Ishikawa (cell line): Measurements from ENCODE around the gene EPB41L5.

Source experiments
- CEBPB ChIP-seq: IDR thresholded peaks from 2 replicates; pipeline ENCODE4 v1.6.1; 2012
- EP300 ChIP-seq: IDR thresholded peaks from 2 replicates; pipeline ENCODE4 v1.6.1; 2012; ENCODE audit warnings: borderline replicate concordance
- FOXM1 ChIP-seq: IDR thresholded peaks from 2 replicates; pipeline ENCODE4 v1.6.1; 2012; ENCODE audit warnings: low read depth, borderline replicate concordance
- RAD21 ChIP-seq: IDR thresholded peaks from 2 replicates; pipeline ENCODE4 v1.6.1; 2012; ENCODE audit warnings: low read depth
- TAF1 ChIP-seq: IDR thresholded peaks from 2 replicates; pipeline ENCODE4 v1.6.1; 2012; ENCODE audit warnings: low read depth, mild to moderate bottlenecking
- TEAD4 ChIP-seq: IDR thresholded peaks from 2 replicates; pipeline ENCODE4 v1.6.1; 2012
- YY1 ChIP-seq: IDR thresholded peaks from 2 replicates; pipeline ENCODE4 v1.6.1; 2012; ENCODE audit warnings: low read depth
- ZBTB7A ChIP-seq: IDR thresholded peaks from 2 replicates; pipeline ENCODE4 v1.6.1; 2012; ENCODE audit warnings: low read depth
- TF ChIP-seq, protein P1 (sequence below): IDR thresholded peaks from 2 replicates; pipeline ENCODE4 v1.6.1; 2012
- TF ChIP-seq, protein P2 (sequence below): IDR thresholded peaks from 2 replicates; pipeline ENCODE4 v1.6.1; 2012; ENCODE audit warnings: low read depth, mild to moderate bottlenecking
- TF ChIP-seq, protein P3 (sequence below): IDR thresholded peaks from 2 replicates; pipeline ENCODE4 v1.6.1; 2012

DNA sequence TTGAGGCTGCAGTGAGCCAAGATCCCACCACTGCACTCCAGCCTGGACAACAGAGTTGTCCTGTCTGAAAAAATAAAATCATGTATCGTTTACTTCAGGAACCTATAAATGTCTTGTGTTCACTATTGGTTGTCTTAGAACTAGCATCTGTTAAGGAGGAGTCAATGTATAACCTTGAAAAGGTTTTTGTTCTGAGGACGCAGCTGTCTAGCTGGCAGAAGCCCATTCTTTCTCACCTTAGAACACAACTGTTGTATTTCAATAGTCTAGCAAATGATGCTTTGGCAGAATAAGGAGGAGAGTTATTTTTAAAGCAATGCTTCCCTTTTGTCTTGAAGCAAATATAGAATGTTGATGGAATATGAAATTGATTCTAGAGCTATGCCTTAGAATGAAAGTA lies 21.1 kb downstream of the EPB41L5 start:
- no peak for TF ChIP-seq ZBTB7A
- no peak for TF ChIP-seq EP300
- TF ChIP-seq, protein P1, sequence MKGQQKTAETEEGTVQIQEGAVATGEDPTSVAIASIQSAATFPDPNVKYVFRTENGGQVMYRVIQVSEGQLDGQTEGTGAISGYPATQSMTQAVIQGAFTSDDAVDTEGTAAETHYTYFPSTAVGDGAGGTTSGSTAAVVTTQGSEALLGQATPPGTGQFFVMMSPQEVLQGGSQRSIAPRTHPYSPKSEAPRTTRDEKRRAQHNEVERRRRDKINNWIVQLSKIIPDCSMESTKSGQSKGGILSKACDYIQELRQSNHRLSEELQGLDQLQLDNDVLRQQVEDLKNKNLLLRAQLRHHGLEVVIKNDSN = no peak
- TF ChIP-seq, protein P2, sequence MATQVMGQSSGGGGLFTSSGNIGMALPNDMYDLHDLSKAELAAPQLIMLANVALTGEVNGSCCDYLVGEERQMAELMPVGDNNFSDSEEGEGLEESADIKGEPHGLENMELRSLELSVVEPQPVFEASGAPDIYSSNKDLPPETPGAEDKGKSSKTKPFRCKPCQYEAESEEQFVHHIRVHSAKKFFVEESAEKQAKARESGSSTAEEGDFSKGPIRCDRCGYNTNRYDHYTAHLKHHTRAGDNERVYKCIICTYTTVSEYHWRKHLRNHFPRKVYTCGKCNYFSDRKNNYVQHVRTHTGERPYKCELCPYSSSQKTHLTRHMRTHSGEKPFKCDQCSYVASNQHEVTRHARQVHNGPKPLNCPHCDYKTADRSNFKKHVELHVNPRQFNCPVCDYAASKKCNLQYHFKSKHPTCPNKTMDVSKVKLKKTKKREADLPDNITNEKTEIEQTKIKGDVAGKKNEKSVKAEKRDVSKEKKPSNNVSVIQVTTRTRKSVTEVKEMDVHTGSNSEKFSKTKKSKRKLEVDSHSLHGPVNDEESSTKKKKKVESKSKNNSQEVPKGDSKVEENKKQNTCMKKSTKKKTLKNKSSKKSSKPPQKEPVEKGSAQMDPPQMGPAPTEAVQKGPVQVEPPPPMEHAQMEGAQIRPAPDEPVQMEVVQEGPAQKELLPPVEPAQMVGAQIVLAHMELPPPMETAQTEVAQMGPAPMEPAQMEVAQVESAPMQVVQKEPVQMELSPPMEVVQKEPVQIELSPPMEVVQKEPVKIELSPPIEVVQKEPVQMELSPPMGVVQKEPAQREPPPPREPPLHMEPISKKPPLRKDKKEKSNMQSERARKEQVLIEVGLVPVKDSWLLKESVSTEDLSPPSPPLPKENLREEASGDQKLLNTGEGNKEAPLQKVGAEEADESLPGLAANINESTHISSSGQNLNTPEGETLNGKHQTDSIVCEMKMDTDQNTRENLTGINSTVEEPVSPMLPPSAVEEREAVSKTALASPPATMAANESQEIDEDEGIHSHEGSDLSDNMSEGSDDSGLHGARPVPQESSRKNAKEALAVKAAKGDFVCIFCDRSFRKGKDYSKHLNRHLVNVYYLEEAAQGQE = no peak
- TF ChIP-seq, protein P3, sequence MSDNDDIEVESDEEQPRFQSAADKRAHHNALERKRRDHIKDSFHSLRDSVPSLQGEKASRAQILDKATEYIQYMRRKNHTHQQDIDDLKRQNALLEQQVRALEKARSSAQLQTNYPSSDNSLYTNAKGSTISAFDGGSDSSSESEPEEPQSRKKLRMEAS = no peak
- TF ChIP-seq YY1 = no peak
- TF ChIP-seq FOXM1 = no peak
- no peak for TF ChIP-seq RAD21
- TF ChIP-seq TAF1 = no peak
- TF ChIP-seq TEAD4 = no peak
- no peak for TF ChIP-seq CEBPB
